IMR-90 (cell line): ENCODE results near the gene NINJ2. TPM values are rescaled to one million over a fixed set of nuclear protein-coding genes. Genes with fewer than 3 reads are reported as not detected.

Source experiments
- ATAC-seq: fragments of 200-7000 bp; cut with Tn5 transposase; 2 replicates; pipeline ENCODE4 v1.9.1; 2020; ENCODE audit warnings: low read depth, mild to moderate bottlenecking, moderate library complexity
- BruUV-seq: library from RNA; stranded (reverse); fragments of 400-500 nt; replicated peaks from 2 replicates; lab custom pipeline; 2021; lab: Mats Ljungman, UMichigan
- CTCF ChIA-PET: fragments of 300-600 bp; formaldehyde crosslinking; extraction: SDS; loops from one replicate; lab custom pipeline; 2021; ENCODE audit warnings: antibody characterized with exemption; lab: Yijun Ruan, JAX
- POLR2A ChIA-PET: fragments of 300-600 bp; sonication (Branson Sonifier 250); formaldehyde crosslinking; loops from one replicate; lab custom pipeline; 2022; ENCODE audit warnings: antibody characterized with exemption; ENCODE audit not compliant: unreplicated experiment; lab: Charles Lee
- DNase-seq: peaks from one replicate; pipeline ENCODE4 v3.0.0; 2013
- H2AFZ ChIP-seq: replicated peaks from 2 replicates; pipeline ENCODE3; 2013; ENCODE audit warnings: low read length, mild to moderate bottlenecking; ENCODE audit not compliant: poor library complexity
- H2AK5ac ChIP-seq: 2 replicates; pipeline ENCODE4 v1.6.1; 2013; ENCODE audit warnings: low read depth, low read length, inconsistent platforms
- H2AK9ac ChIP-seq: replicated peaks from 2 replicates; pipeline ENCODE3; 2013; ENCODE audit warnings: mild to moderate bottlenecking, low read depth, low read length, moderate library complexity; ENCODE audit not compliant: poor library complexity
- H2BK120ac ChIP-seq: 2 replicates; pipeline ENCODE4 v1.6.1; 2013; ENCODE audit warnings: low read depth, low read length, inconsistent platforms
- H2BK15ac ChIP-seq: 3 replicates; pipeline ENCODE4 v1.6.1; 2013; ENCODE audit warnings: low read depth, low read length, inconsistent platforms
- H2BK20ac ChIP-seq: 2 replicates; pipeline ENCODE4 v1.6.1; 2013; ENCODE audit warnings: low read depth, mild to moderate bottlenecking, inconsistent platforms, low read length, moderate library complexity
- H2BK5ac ChIP-seq: 2 replicates; pipeline ENCODE4 v1.6.1; 2013; ENCODE audit warnings: mild to moderate bottlenecking, low read depth, low read length, inconsistent platforms; ENCODE audit not compliant: poor library complexity, severe bottlenecking
- H3K14ac ChIP-seq: replicated peaks from 2 replicates; pipeline ENCODE4 v1.6.1; 2013; ENCODE audit warnings: low read depth, low read length, inconsistent platforms
- H3K18ac ChIP-seq: 2 replicates; pipeline ENCODE4 v1.6.1; 2013; ENCODE audit warnings: low read depth, low read length, control low read depth
- H3K23ac ChIP-seq: 2 replicates; pipeline ENCODE4 v1.6.1; 2013; ENCODE audit warnings: low read depth, low read length, inconsistent platforms
- H3K27ac ChIP-seq: 2 replicates; pipeline ENCODE4 v1.5.1; 2013; ENCODE audit warnings: mild to moderate bottlenecking, control low read depth, low read length; ENCODE audit not compliant: insufficient read depth
- H3K27me3 ChIP-seq: 2 replicates; pipeline ENCODE4 v1.6.1; 2013; ENCODE audit warnings: low read length; ENCODE audit not compliant: control insufficient read depth, insufficient read depth
- H3K36me3 ChIP-seq: 2 replicates; pipeline ENCODE4 v1.6.1; 2013; ENCODE audit warnings: low read length, mixed read lengths; ENCODE audit not compliant: control insufficient read depth, insufficient read depth
- H3K4ac ChIP-seq: 2 replicates; pipeline ENCODE4 v1.6.1; 2013; ENCODE audit warnings: low read depth, low read length, inconsistent platforms
- H3K4me1 ChIP-seq: 2 replicates; pipeline ENCODE4 v1.6.1; 2013; ENCODE audit warnings: low read length, mixed read lengths; ENCODE audit not compliant: control insufficient read depth, insufficient read depth
- H3K4me2 ChIP-seq: 2 replicates; pipeline ENCODE4 v1.6.1; 2013; ENCODE audit warnings: low read depth, mild to moderate bottlenecking, control low read depth, low read length, moderate library complexity
- H3K4me3 ChIP-seq: 2 replicates; pipeline ENCODE4 v1.5.1; 2013; ENCODE audit warnings: low read depth, mild to moderate bottlenecking, control low read depth, low read length, moderate library complexity; ENCODE audit not compliant: insufficient read depth
- H3K56ac ChIP-seq: 2 replicates; pipeline ENCODE4 v1.6.1; 2013; ENCODE audit warnings: low read length, inconsistent platforms; ENCODE audit not compliant: insufficient read depth; ENCODE audit errors: extremely low read depth
- H3K79me1 ChIP-seq, 2 experiments: 2 replicates each; pipeline ENCODE4 v1.6.1; 2013; ENCODE audit warnings: low read length in 2 of 2, inconsistent platforms in 1 of 2, low read depth in 1 of 2
- H3K9ac ChIP-seq: 2 replicates; pipeline ENCODE4 v1.6.1; 2013; ENCODE audit warnings: low read depth, low read length, control low read depth
- H3K9me1 ChIP-seq: 2 replicates; pipeline ENCODE4 v1.6.1; 2013; ENCODE audit warnings: low read length, inconsistent platforms; ENCODE audit not compliant: insufficient read depth
- H3K9me3 ChIP-seq: 2 replicates; pipeline ENCODE4 v1.6.1; 2013; ENCODE audit warnings: low read length; ENCODE audit not compliant: control insufficient read depth, insufficient read depth
- H4K20me1 ChIP-seq: 2 replicates; pipeline ENCODE4 v1.6.1; 2013; ENCODE audit warnings: low read length, inconsistent platforms; ENCODE audit not compliant: insufficient read depth
- H4K5ac ChIP-seq: 2 replicates; pipeline ENCODE4 v1.6.1; 2013; ENCODE audit warnings: mild to moderate bottlenecking, low read depth, low read length, control low read depth
- H4K8ac ChIP-seq, 2 experiments: 2 replicates each; pipeline ENCODE4 v1.6.1; 2013; ENCODE audit warnings: low read depth in 2 of 2, low read length in 2 of 2, control low read depth in 1 of 2, inconsistent platforms in 1 of 2
- H4K91ac ChIP-seq: 2 replicates; pipeline ENCODE4 v1.6.1; 2013; ENCODE audit warnings: low read depth, low read length, inconsistent platforms; ENCODE audit not compliant: insufficient read depth
- BHLHE40 ChIP-seq: fragments of 150-350 bp; IDR thresholded peaks from 2 replicates; pipeline ENCODE4 v1.6.1; 2016; ENCODE audit warnings: mild to moderate bottlenecking, low read depth, low read length
- CEBPB ChIP-seq: IDR thresholded peaks from 2 replicates; pipeline ENCODE4 v1.6.1; 2012; ENCODE audit warnings: low read depth, low read length, improper control_type of control experiment
- CHD1 ChIP-seq: IDR thresholded peaks from 2 replicates; pipeline ENCODE4 v1.6.1; 2012; ENCODE audit warnings: low read depth, low read length, improper control_type of control experiment
- CTCF ChIP-seq: conservative IDR thresholded peaks from 2 replicates; pipeline ENCODE4 v1.5.1; 2012; ENCODE audit warnings: mild to moderate bottlenecking, low read depth, low read length, improper control_type of control experiment
- ELK1 ChIP-seq: fragments of 150-350 bp; IDR thresholded peaks from 2 replicates; pipeline ENCODE4 v1.6.1; 2016; ENCODE audit warnings: low read depth, mild to moderate bottlenecking, low read length, moderate library complexity, borderline replicate concordance
- FOS ChIP-seq: fragments of 150-350 bp; IDR thresholded peaks from 2 replicates; pipeline ENCODE4 v1.6.1; 2016; ENCODE audit warnings: low read depth, low read length
- MAFK ChIP-seq: IDR thresholded peaks from 2 replicates; pipeline ENCODE4 v1.6.1; 2012; ENCODE audit warnings: low read depth, low read length, improper control_type of control experiment
- MAZ ChIP-seq: IDR thresholded peaks from 2 replicates; pipeline ENCODE4 v1.6.1; 2012; ENCODE audit warnings: low read depth, mild to moderate bottlenecking, low read length, improper control_type of control experiment, moderate library complexity, borderline replicate concordance
- MXI1 ChIP-seq: IDR thresholded peaks from 2 replicates; pipeline ENCODE4 v1.6.1; 2012; ENCODE audit warnings: low read depth, mild to moderate bottlenecking, low read length, moderate library complexity, borderline replicate concordance
- NFE2L2 ChIP-seq: fragments of 150-350 bp; IDR thresholded peaks from 2 replicates; pipeline ENCODE4 v1.6.1; 2016; ENCODE audit warnings: low read depth, mild to moderate bottlenecking, low read length
- POLR2A ChIP-seq: IDR thresholded peaks from 2 replicates; pipeline ENCODE4 v1.6.1; 2012; ENCODE audit warnings: mild to moderate bottlenecking, low read depth, low read length
- RAD21 ChIP-seq: IDR thresholded peaks from 2 replicates; pipeline ENCODE4 v1.6.1; 2012; ENCODE audit warnings: low read length, improper control_type of control experiment
- RCOR1 ChIP-seq: IDR thresholded peaks from 2 replicates; pipeline ENCODE4 v1.6.1; 2012; ENCODE audit warnings: mild to moderate bottlenecking, low read length, improper control_type of control experiment; ENCODE audit not compliant: insufficient replicate concordance
- RFX5 ChIP-seq: IDR thresholded peaks from 2 replicates; pipeline ENCODE4 v1.8.0; 2012; ENCODE audit warnings: low read depth, mild to moderate bottlenecking, low read length, moderate library complexity
- SMC3 ChIP-seq: fragments of 150-350 bp; IDR thresholded peaks from 2 replicates; pipeline ENCODE4 v1.6.1; 2016; ENCODE audit warnings: low read depth, mild to moderate bottlenecking, antibody characterized with exemption, low read length, moderate library complexity
- USF2 ChIP-seq: fragments of 150-350 bp; IDR thresholded peaks from 2 replicates; pipeline ENCODE4 v1.6.1; 2017; ENCODE audit warnings: mild to moderate bottlenecking, antibody characterized with exemption, low read length, low read depth
- WGBS, 2 experiments: methylation state at CpG; one replicate each; pipeline versions ENCODE4 v1.1.5 to v1.1.7; 2013; ENCODE audit warnings: missing lambda C conversion rate in 2 of 2; ENCODE audit not compliant: insufficient read length in 1 of 2; ENCODE audit errors: extremely low coverage in 2 of 2; 5-methylcytosine and 5-hydroxymethylcytosine counted together
- dilution Hi-C: fragments of 300-500 bp; cut with HindIII; formaldehyde crosslinking; loops from one replicate; pipeline ENCODE4 v1.14.3; 2018; ENCODE audit warnings: low sequenced_read_pairs; ENCODE audit not compliant: unreplicated experiment
- in situ Hi-C: fragments of 300-500 bp; cut with MboI; formaldehyde crosslinking; loops from 3 replicates; pipeline ENCODE4 v1.14.3; 2019; ENCODE audit warnings: low sequenced_read_pairs, inconsistent platforms, mixed read lengths
- intact Hi-C: fragments of 100-400 bp; cut with micrococcal nuclease; formaldehyde crosslinking; loops from 2 replicates; pipeline ENCODE4 v1.10.0; 2022
- polyA plus RNA-seq, 3 experiments: library from polyadenylated mRNA; depleted of rRNA; stranded (reverse); fragments of >200 nt; gene quantifications; 2 replicates each; pipeline ENCODE4 v1.2.3, GENCODE V29; 2012; ENCODE audit warnings: low replicate concordance in 1 of 3
- total RNA-seq: library from RNA; depleted of rRNA; stranded (reverse); fragments of >200 nt; gene quantifications from 2 replicates; pipeline ENCODE4 v1.2.3, GENCODE V29; 2012

The NINJ2 gene
- total and polyA plus RNA-seq, 2 of the 4 experiments (the other 2 are of a cell fraction): not detected

GRCh38 chr12:639566-639965 lies 23.7 kb downstream of the NINJ2 start:
- Histone ChIP-seq H3K4ac (no peak overlapping the region), H2BK15ac (no peak overlapping the region), H2BK5ac (no peak overlapping the region), H3K14ac (no peak overlapping the region), H4K91ac (no peak overlapping the region), H4K8ac (no peak overlapping the region), H3K4me3 (no peak overlapping the region), H2AK9ac (no peak overlapping the region), H3K23ac (no peak overlapping the region), H3K4me2 (no peak overlapping the region), H4K5ac (no peak overlapping the region), H3K9me1 (peaks cover 8% of the 10 kb centered on the region), H4K20me1 (no peaks in the 10 kb centered on the region), H3K9me3 (no peaks in the 10 kb centered on the region), H2BK20ac (no peak overlapping the region), H2BK120ac (no peak overlapping the region), H3K56ac (no peak overlapping the region), H3K4me1 (peaks cover 4% of the 10 kb centered on the region), H2AFZ (no peak overlapping the region), H3K9ac (no peak overlapping the region), H3K18ac (no peak overlapping the region), H3K27ac (no peak overlapping the region), H3K79me1 (peaks cover 0 to 7% of the 10 kb centered on the region in 2 experiments; a peak in 1 of 4 replicates), H2AK5ac (no peak overlapping the region), H3K36me3 (no peaks in the 10 kb centered on the region), H3K27me3 (no peaks in the 10 kb centered on the region)
- DNase-seq (no peak), ATAC-seq (no peak)
- dilution Hi-C loops: no loop called here
- no TSS peak for BruUV-seq
- in situ Hi-C loops: no loop called here
- no peak for TF ChIP-seq FOS
- TF ChIP-seq MXI1: no peak
- TF ChIP-seq MAFK: no peak
- no peak for TF ChIP-seq CHD1
- no peak for TF ChIP-seq BHLHE40
- TF ChIP-seq USF2: no peak
- no peak for TF ChIP-seq SMC3
- TF ChIP-seq CEBPB: no peak
- TF ChIP-seq CTCF: no peak
- no peak for TF ChIP-seq RFX5
- no peak for TF ChIP-seq RAD21
- TF ChIP-seq NFE2L2: no peak
- no peak for TF ChIP-seq ELK1
- TF ChIP-seq POLR2A: no peak
- no peak for TF ChIP-seq RCOR1
- TF ChIP-seq MAZ: no peak
- no CpG with 5 or more reads among the region's 5 CpGs for WGBS, 2 experiments
- ChIA-PET CTCF (no interaction called here), POLR2A (no interaction called here)
- intact Hi-C loops: no loop called here
